ENCODE data around the gene C8B.

The C8B gene

GRCh38 chr1:56940039-56940438 is 25.8 kb downstream of the C8B start:
- no peak for TF ChIP-seq CREB1 (IDR thresholded peaks at IDR 0.05; ENCODE audit: low read depth)
- TF ChIP-seq YY1 (IDR thresholded peaks at IDR 0.05; ENCODE audit: low read depth) = no peak
- TF ChIP-seq, protein P1, sequence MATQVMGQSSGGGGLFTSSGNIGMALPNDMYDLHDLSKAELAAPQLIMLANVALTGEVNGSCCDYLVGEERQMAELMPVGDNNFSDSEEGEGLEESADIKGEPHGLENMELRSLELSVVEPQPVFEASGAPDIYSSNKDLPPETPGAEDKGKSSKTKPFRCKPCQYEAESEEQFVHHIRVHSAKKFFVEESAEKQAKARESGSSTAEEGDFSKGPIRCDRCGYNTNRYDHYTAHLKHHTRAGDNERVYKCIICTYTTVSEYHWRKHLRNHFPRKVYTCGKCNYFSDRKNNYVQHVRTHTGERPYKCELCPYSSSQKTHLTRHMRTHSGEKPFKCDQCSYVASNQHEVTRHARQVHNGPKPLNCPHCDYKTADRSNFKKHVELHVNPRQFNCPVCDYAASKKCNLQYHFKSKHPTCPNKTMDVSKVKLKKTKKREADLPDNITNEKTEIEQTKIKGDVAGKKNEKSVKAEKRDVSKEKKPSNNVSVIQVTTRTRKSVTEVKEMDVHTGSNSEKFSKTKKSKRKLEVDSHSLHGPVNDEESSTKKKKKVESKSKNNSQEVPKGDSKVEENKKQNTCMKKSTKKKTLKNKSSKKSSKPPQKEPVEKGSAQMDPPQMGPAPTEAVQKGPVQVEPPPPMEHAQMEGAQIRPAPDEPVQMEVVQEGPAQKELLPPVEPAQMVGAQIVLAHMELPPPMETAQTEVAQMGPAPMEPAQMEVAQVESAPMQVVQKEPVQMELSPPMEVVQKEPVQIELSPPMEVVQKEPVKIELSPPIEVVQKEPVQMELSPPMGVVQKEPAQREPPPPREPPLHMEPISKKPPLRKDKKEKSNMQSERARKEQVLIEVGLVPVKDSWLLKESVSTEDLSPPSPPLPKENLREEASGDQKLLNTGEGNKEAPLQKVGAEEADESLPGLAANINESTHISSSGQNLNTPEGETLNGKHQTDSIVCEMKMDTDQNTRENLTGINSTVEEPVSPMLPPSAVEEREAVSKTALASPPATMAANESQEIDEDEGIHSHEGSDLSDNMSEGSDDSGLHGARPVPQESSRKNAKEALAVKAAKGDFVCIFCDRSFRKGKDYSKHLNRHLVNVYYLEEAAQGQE (IDR thresholded peaks at IDR 0.05; ENCODE audit: low read depth) = no peak
- TF ChIP-seq ZBTB7A (IDR thresholded peaks at IDR 0.05; ENCODE audit: low read depth) = no peak
- TF ChIP-seq FOXM1 (IDR thresholded peaks at IDR 0.05; ENCODE audit: borderline replicate concordance, low read depth) = no peak
- TF ChIP-seq RAD21 (IDR thresholded peaks at IDR 0.05; ENCODE audit: low read depth) = no peak
- no peak for TF ChIP-seq CEBPB (IDR thresholded peaks at IDR 0.05)
- TF ChIP-seq, protein P2, sequence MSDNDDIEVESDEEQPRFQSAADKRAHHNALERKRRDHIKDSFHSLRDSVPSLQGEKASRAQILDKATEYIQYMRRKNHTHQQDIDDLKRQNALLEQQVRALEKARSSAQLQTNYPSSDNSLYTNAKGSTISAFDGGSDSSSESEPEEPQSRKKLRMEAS (IDR thresholded peaks at IDR 0.05) = no peak
- TF ChIP-seq EGR1 (IDR thresholded peaks at IDR 0.05) = no peak
- no peak for TF ChIP-seq NFIC (IDR thresholded peaks at IDR 0.05)
- no peak for TF ChIP-seq TAF1 (IDR thresholded peaks at IDR 0.05; ENCODE audit: low read depth)
- no peak for TF ChIP-seq TCF12 (IDR thresholded peaks at IDR 0.05; ENCODE audit: low read depth)
- TF ChIP-seq TEAD4 (IDR thresholded peaks at IDR 0.05) = no peak
- no peak for TF ChIP-seq USF1 (IDR thresholded peaks at IDR 0.05)
- TF ChIP-seq EP300 (IDR thresholded peaks at IDR 0.05; ENCODE audit: borderline replicate concordance) = no peak

DNA sequence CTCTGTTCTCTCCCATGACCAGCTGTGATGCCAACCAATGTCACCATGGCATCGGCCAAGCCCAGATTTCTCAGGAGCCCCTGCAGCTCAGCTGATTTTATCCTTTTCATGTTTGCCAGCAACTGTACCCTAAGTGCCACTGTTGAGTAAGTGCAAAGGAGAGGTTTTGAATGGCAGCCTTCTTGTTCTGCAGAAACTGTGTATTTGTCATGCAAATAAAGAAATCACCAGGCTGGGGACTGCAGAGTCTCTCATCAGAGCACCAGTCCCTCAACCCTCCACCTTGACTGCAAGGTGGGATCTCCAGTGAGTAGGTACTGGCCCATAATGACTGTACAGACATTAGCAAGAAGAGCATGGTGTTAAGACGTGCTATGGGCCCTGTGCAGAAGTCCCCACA is 26.6 kb downstream of the C8B start:
- TF ChIP-seq USF1 (IDR thresholded peaks at IDR 0.05) (no peak), RAD21 (IDR thresholded peaks at IDR 0.05; ENCODE audit: low read depth) (no peak), NFIC (IDR thresholded peaks at IDR 0.05) (no peak), TCF12 (IDR thresholded peaks at IDR 0.05; ENCODE audit: low read depth) (no peak), ZBTB7A (IDR thresholded peaks at IDR 0.05; ENCODE audit: low read depth) (no peak), TAF1 (IDR thresholded peaks at IDR 0.05; ENCODE audit: low read depth) (no peak), FOXM1 (IDR thresholded peaks at IDR 0.05; ENCODE audit: borderline replicate concordance, low read depth) (no peak), CEBPB (IDR thresholded peaks at IDR 0.05) (no peak), EP300 (IDR thresholded peaks at IDR 0.05; ENCODE audit: borderline replicate concordance) (no peak), CREB1 (IDR thresholded peaks at IDR 0.05; ENCODE audit: low read depth) (no peak), EGR1 (IDR thresholded peaks at IDR 0.05) (no peak), YY1 (IDR thresholded peaks at IDR 0.05; ENCODE audit: low read depth) (no peak), TEAD4 (IDR thresholded peaks at IDR 0.05) (no peak)
- TF ChIP-seq, protein P2 (IDR thresholded peaks at IDR 0.05) = no peak
- TF ChIP-seq, protein P1 (IDR thresholded peaks at IDR 0.05; ENCODE audit: low read depth) = no peak

GRCh38 chr1:56938646-56939045 is 27.2 kb downstream of the C8B start:
- TF ChIP-seq, protein P2 (IDR thresholded peaks at IDR 0.05) = no peak
- no peak for TF ChIP-seq NFIC (IDR thresholded peaks at IDR 0.05)
- TF ChIP-seq FOXM1 (IDR thresholded peaks at IDR 0.05; ENCODE audit: borderline replicate concordance, low read depth) = no peak
- TF ChIP-seq, protein P1 (IDR thresholded peaks at IDR 0.05; ENCODE audit: low read depth) = no peak
- no peak for TF ChIP-seq RAD21 (IDR thresholded peaks at IDR 0.05; ENCODE audit: low read depth)
- TF ChIP-seq EGR1 (IDR thresholded peaks at IDR 0.05) = no peak
- no peak for TF ChIP-seq TCF12 (IDR thresholded peaks at IDR 0.05; ENCODE audit: low read depth)
- TF ChIP-seq CEBPB (IDR thresholded peaks at IDR 0.05) = no peak
- no peak for TF ChIP-seq CREB1 (IDR thresholded peaks at IDR 0.05; ENCODE audit: low read depth)
- no peak for TF ChIP-seq USF1 (IDR thresholded peaks at IDR 0.05)
- TF ChIP-seq ZBTB7A (IDR thresholded peaks at IDR 0.05; ENCODE audit: low read depth) = no peak
- TF ChIP-seq YY1 (IDR thresholded peaks at IDR 0.05; ENCODE audit: low read depth) = no peak
- TF ChIP-seq EP300 (IDR thresholded peaks at IDR 0.05; ENCODE audit: borderline replicate concordance) = no peak
- no peak for TF ChIP-seq TAF1 (IDR thresholded peaks at IDR 0.05; ENCODE audit: low read depth)
- no peak for TF ChIP-seq TEAD4 (IDR thresholded peaks at IDR 0.05)

All from Ishikawa (cell line).